Mesenchymal stem cell (in vitro differentiated cells and primary cell): Measurements from ENCODE around the gene ARHGAP44.

Experiments used
- DNase-seq: peaks from one replicate; pipeline ENCODE4 v3.0.0-alpha.2; 2013
- H2AFZ ChIP-seq: one replicate; pipeline ENCODE4 v1.6.1; 2013; ENCODE audit warnings: low read depth, mild to moderate bottlenecking, control low read depth, inconsistent platforms, low read length, moderate library complexity
- H2AK5ac ChIP-seq: 2 replicates; pipeline ENCODE4 v1.6.1; 2013; ENCODE audit warnings: low read length, moderate library complexity, mild to moderate bottlenecking, inconsistent platforms; ENCODE audit not compliant: severe bottlenecking
- H2BK120ac ChIP-seq: one replicate; pipeline ENCODE4 v1.6.1; 2013; ENCODE audit warnings: low read depth, mild to moderate bottlenecking, inconsistent platforms, low read length, moderate library complexity
- H2BK12ac ChIP-seq, 2 experiments: one replicate each; pipeline ENCODE4 v1.6.1; 2013; ENCODE audit warnings: inconsistent platforms in 2 of 2, low read length in 2 of 2, mild to moderate bottlenecking in 2 of 2, moderate library complexity in 2 of 2, control low read depth in 1 of 2
- H2BK15ac ChIP-seq: one replicate; pipeline ENCODE4 v1.6.1; 2013; ENCODE audit warnings: mild to moderate bottlenecking, low read depth, inconsistent platforms; ENCODE audit not compliant: poor library complexity, severe bottlenecking
- H2BK5ac ChIP-seq: 2 replicates; pipeline ENCODE4 v1.6.1; 2013; ENCODE audit warnings: low read depth, mild to moderate bottlenecking, low read length, control low read depth, inconsistent platforms; ENCODE audit not compliant: poor library complexity, severe bottlenecking
- H3K14ac ChIP-seq, 2 experiments: one replicate each; pipeline ENCODE4 v1.6.1; 2013; ENCODE audit warnings: inconsistent platforms in 2 of 2, low read length in 2 of 2, control low read depth in 1 of 2, mild to moderate bottlenecking in 1 of 2, moderate library complexity in 1 of 2
- H3K18ac ChIP-seq, 2 experiments: one replicate each; pipeline ENCODE4 v1.6.1; 2013; ENCODE audit warnings: inconsistent platforms in 2 of 2, low read length in 2 of 2, control low read depth in 1 of 2, low read depth in 1 of 2, mild to moderate bottlenecking in 1 of 2
- H3K23ac ChIP-seq, 2 experiments: one replicate each; pipeline ENCODE4 v1.6.1; 2013; ENCODE audit warnings: inconsistent platforms in 2 of 2, low read length in 2 of 2, mild to moderate bottlenecking in 2 of 2, moderate library complexity in 2 of 2, control low read depth in 1 of 2
- H3K27ac ChIP-seq: 2 replicates; pipeline ENCODE4 v1.5.1; 2013; ENCODE audit warnings: mild to moderate bottlenecking, moderate library complexity, low read length, control low read depth, inconsistent platforms; ENCODE audit not compliant: poor library complexity, severe bottlenecking
- H3K27me3 ChIP-seq, 2 experiments: 2 replicates each; pipeline versions ENCODE4 v1.6.1 to v1.7.0; 2013; ENCODE audit warnings: low read length in 2 of 2, mild to moderate bottlenecking in 2 of 2, moderate library complexity in 2 of 2, control low read depth in 1 of 2, inconsistent platforms in 1 of 2; ENCODE audit not compliant: control insufficient read depth in 1 of 2, insufficient read depth in 1 of 2
- H3K36me3 ChIP-seq, 2 experiments: 2 replicates each; pipeline versions ENCODE4 v1.6.1 to v1.7.0; 2013; ENCODE audit warnings: low read length in 2 of 2, control low read depth in 1 of 2, inconsistent platforms in 1 of 2, low read depth in 1 of 2, mild to moderate bottlenecking in 1 of 2; ENCODE audit not compliant: insufficient read depth in 2 of 2, control insufficient read depth in 1 of 2
- H3K4ac ChIP-seq, 2 experiments: one replicate each; pipeline ENCODE4 v1.6.1; 2013; ENCODE audit warnings: inconsistent platforms in 2 of 2, low read length in 2 of 2, mild to moderate bottlenecking in 2 of 2, moderate library complexity in 2 of 2, control low read depth in 1 of 2, low read depth in 1 of 2
- H3K4me1 ChIP-seq: 2 replicates; pipeline ENCODE4 v1.6.1; 2013; ENCODE audit warnings: low read depth, low read length, control low read depth; ENCODE audit not compliant: control insufficient read depth, insufficient read depth
- H3K4me2 ChIP-seq: 2 replicates; pipeline ENCODE4 v1.6.1; 2013; ENCODE audit warnings: low read length, mild to moderate bottlenecking, inconsistent platforms; ENCODE audit not compliant: poor library complexity, severe bottlenecking
- H3K4me3 ChIP-seq, 2 experiments: 2 replicates each; pipeline versions ENCODE4 v1.5.1 to v1.7.0; 2013; ENCODE audit warnings: low read length in 2 of 2, mild to moderate bottlenecking in 2 of 2, control low read depth in 1 of 2, low read depth in 1 of 2; ENCODE audit not compliant: insufficient read depth in 1 of 2
- H3K79me1 ChIP-seq: replicated peaks from 2 replicates; pipeline ENCODE4 v1.6.1; 2013; ENCODE audit warnings: mild to moderate bottlenecking, control low read depth, low read length, inconsistent platforms; ENCODE audit not compliant: poor library complexity, severe bottlenecking
- H3K9ac ChIP-seq: 2 replicates; pipeline ENCODE4 v1.7.0; 2013; ENCODE audit warnings: mild to moderate bottlenecking, low read length, moderate library complexity
- H3K9me3 ChIP-seq: 2 replicates; pipeline ENCODE4 v1.7.0; 2013; ENCODE audit warnings: mild to moderate bottlenecking, low read length; ENCODE audit not compliant: control insufficient read depth
- H4K8ac ChIP-seq: one replicate; pipeline ENCODE4 v1.6.1; 2013; ENCODE audit warnings: inconsistent platforms, mild to moderate bottlenecking, low read length, moderate library complexity
- H4K91ac ChIP-seq: one replicate; pipeline ENCODE4 v1.6.1; 2013; ENCODE audit warnings: mild to moderate bottlenecking, low read length, inconsistent platforms
- WGBS: methylation state at CpG from one replicate; pipeline ENCODE4 v1.1.7; 2013; ENCODE audit warnings: mixed read lengths; 5-methylcytosine and 5-hydroxymethylcytosine counted together

ARHGAP44 gene

DNA sequence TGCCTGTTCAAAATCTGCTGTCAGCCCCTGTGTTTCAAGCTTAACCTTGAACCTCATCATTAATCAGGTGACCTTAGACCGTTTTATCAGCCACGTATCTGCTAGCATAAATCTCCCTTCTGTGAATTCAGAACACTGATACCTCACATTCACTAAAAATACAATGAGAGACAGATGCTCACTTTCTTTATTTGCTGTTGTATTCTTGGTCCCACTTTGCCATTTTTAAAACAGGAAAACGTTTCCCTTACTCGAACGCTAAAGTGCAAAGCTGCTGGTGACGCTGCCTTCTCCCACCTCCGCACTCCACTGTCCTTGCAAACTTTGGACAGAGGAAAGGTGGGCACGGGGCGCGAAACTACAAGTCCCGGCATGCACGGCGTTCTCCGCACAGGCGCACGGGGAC, 220 bp upstream of the ARHGAP44 start:
- no peak overlapping the region for H3K14ac ChIP-seq
- WGBS = under 1% methylated on average over 16 of the region's 16 CpGs
- H3K23ac ChIP-seq = no peak overlapping the region

DNA sequence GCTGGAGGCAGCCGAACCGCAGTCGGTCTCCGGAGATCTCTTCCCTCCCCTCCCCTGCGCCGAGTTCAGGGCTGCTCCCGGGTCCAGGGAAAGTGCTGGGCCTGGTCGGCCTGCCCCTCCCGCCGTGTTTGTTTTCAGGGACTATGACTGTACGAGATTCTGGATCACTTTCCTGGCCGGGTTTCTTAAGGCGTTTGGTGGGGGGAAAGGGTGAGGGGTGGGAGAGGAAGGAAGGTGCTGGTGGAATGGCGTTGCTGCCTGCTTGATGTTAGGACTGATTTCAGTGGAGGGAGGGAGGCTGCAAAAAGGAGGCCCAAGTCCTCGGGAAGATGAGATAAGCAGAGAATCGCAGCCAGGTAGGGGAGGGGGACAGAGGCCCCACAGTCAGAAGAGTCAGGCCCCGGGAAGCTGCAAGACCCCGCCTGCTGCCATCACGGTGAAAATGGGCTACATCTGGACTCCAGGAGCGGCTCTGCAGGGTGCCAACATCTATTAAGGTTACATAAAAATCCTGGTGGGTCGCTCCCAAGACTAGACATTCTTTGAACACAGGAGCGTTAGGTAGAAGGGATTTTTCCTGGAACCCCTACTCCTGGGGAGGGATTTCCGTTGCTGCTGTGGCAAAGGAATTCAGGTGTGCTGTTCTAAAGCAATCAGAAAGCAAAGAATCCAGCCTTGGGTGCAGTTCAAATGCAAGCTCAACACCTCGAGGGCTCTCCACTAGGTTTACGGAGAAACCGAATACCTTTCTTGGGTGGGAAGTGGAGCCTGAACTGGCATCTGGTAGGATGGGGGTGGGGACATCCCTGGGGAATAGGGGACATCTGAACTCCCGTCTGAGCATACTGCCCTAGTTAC, 1.2 kb downstream of the ARHGAP44 start:
- WGBS = 14% methylated on average over 26 of the region's 27 CpGs
- Histone ChIP-seq H3K14ac (no peak overlapping the region), H2BK120ac (no peak overlapping the region), H3K23ac (peak overlapping the region in 1 of 2 experiments; percentile 67), H3K4me3 (peak overlapping the region in 1 of 2 experiments; percentile 90), H2AK5ac (no peak overlapping the region), H2BK12ac (no peak overlapping the region), H2AFZ (peak overlapping the region; percentile 99), H3K4ac (no peak overlapping the region), H4K8ac (no peak overlapping the region), H2BK15ac (no peak overlapping the region), H2BK5ac (no peak overlapping the region), H3K9ac (peak overlapping the region; percentile 75), H3K36me3 (no peaks in the 10 kb centered on the region), H3K27ac (no peak overlapping the region), H3K79me1 (no peaks in the 10 kb centered on the region), H3K18ac (no peak overlapping the region), H3K27me3 (peaks cover 24 to 31% of the 10 kb centered on the region in 2 experiments), H3K4me1 (peaks cover 7% of the 10 kb centered on the region), H4K91ac (no peak overlapping the region), H3K4me2 (peak overlapping the region; percentile 96), H3K9me3 (no peaks in the 10 kb centered on the region)
- no peak for DNase-seq

More for the DNA sequence above, 220 bp upstream of the ARHGAP44 start:
- no peak for DNase-seq
- Histone ChIP-seq H2AFZ (no peak overlapping the region), H3K27ac (no peak overlapping the region), H3K9me3 (no peaks in the 10 kb centered on the region), H2BK120ac (no peak overlapping the region), H3K4me3 (peak overlapping the region; percentile 84 to 90), H4K91ac (no peak overlapping the region), H3K79me1 (no peaks in the 10 kb centered on the region), H3K36me3 (no peaks in the 10 kb centered on the region), H2BK15ac (no peak overlapping the region), H2BK12ac (no peak overlapping the region), H3K27me3 (peaks cover 24 to 40% of the 10 kb centered on the region in 2 experiments), H4K8ac (no peak overlapping the region), H2BK5ac (no peak overlapping the region), H3K9ac (peak overlapping the region; percentile 75), H3K18ac (no peak overlapping the region), H2AK5ac (no peak overlapping the region), H3K4ac (no peak overlapping the region), H3K4me1 (peaks cover 7% of the 10 kb centered on the region), H3K4me2 (peak overlapping the region; percentile 96)

DNA sequence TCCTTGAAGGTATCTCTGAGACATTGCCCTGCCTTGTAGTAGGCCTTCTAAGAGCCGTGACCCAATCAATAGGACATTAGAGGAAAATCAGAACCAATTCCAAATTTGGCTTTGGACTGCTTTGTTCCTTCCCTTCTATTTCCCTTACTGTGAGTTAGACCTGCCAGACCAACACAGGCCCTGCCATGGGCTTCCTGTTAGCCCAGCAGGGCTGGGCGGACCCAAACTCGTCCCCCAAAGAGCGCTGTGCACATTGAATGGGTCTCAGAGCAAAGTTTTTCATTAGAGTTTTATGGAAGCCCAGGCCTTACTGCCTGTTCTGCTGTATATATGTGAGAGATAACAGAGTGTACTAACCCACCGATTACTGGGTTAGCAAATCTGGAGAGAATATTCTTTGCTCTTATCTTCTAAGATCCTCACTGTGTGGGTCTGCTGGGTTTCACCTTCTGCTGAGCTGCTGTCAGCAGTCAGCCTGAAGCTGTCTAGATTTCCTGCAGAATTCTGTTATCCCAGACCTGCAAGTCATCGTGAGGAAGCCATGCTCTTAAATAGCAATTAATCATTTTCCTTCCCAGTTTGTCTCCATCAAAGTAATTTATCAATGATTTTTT, 5.7 kb downstream of the ARHGAP44 start:
- H3K79me1 ChIP-seq = no peaks in the 10 kb centered on the region
- H2BK120ac ChIP-seq = no peak overlapping the region
- no peak overlapping the region for H3K4me3 ChIP-seq
- no peak overlapping the region for H2BK12ac ChIP-seq
- peaks cover 10 to 16% of the 10 kb centered on the region in 2 experiments for H3K27me3 ChIP-seq
- no peak for DNase-seq
- H3K9me3 ChIP-seq = peaks cover 11% of the 10 kb centered on the region
- H3K4ac ChIP-seq = no peak overlapping the region
- no peak overlapping the region for H4K91ac ChIP-seq
- H2AFZ ChIP-seq = no peak overlapping the region
- H2AK5ac ChIP-seq = no peak overlapping the region
- 61% methylated on average over 5 of the region's 6 CpGs for WGBS
- no peak overlapping the region for H3K9ac ChIP-seq
- no peak overlapping the region for H2BK15ac ChIP-seq
- H3K23ac ChIP-seq = no peak overlapping the region
- peaks cover 3% of the 10 kb centered on the region for H3K4me1 ChIP-seq
- no peak overlapping the region for H4K8ac ChIP-seq
- H2BK5ac ChIP-seq = no peak overlapping the region
- no peak overlapping the region for H3K14ac ChIP-seq
- H3K4me2 ChIP-seq = no peak overlapping the region
- H3K18ac ChIP-seq = no peak overlapping the region
- no peak overlapping the region for H3K27ac ChIP-seq
- no peaks in the 10 kb centered on the region for H3K36me3 ChIP-seq

DNA sequence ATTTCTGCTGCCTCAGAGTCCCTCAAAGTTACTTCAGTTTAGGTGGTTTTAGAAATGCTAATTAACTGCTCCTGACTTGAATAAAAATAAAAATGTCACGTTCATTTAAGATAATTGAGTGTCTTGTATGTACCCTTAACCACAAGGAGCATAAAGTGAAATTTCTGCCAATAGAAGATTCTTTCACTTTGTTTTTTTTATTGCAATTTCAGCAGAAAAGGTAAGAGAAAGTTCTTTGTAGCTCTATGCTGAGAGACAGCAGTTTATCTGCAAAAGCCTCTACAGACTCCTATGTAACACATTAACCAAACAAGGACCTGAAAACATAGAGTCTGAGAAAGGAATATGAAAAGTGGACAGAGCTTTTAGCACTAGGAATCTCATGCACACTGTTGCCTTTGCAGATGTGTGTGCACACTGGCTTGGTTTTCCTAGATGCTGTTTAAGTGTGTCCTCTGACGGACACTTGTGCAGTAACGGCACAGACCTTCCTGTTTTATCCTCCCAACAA, 11.6 kb downstream of the ARHGAP44 start:
- H3K9ac ChIP-seq = no peak overlapping the region
- no peaks in the 10 kb centered on the region for H3K4me1 ChIP-seq
- no peak overlapping the region for H3K14ac ChIP-seq
- no peak overlapping the region for H2AFZ ChIP-seq
- H4K91ac ChIP-seq = no peak overlapping the region
- no peak overlapping the region for H3K18ac ChIP-seq
- H3K9me3 ChIP-seq = peaks cover 11% of the 10 kb centered on the region
- no peak overlapping the region for H2BK12ac ChIP-seq
- no peak overlapping the region for H2BK15ac ChIP-seq
- no peak overlapping the region for H3K4me2 ChIP-seq
- no peaks in the 10 kb centered on the region for H3K79me1 ChIP-seq
- 60% methylated on average over 1 of the region's 3 CpGs for WGBS
- no peak overlapping the region for H3K4ac ChIP-seq
- no peak overlapping the region for H4K8ac ChIP-seq
- no peaks in the 10 kb centered on the region for H3K27me3 ChIP-seq
- H2AK5ac ChIP-seq = no peak overlapping the region
- H3K36me3 ChIP-seq = no peaks in the 10 kb centered on the region
- H3K4me3 ChIP-seq = no peak overlapping the region
- no peak overlapping the region for H3K27ac ChIP-seq
- no peak overlapping the region for H3K23ac ChIP-seq
- H2BK120ac ChIP-seq = no peak overlapping the region
- no peak overlapping the region for H2BK5ac ChIP-seq
- DNase-seq = no peak
